ENCODE data around the gene C2orf78.
"Not testable (repeated sequence)": the region's sequence is repeated elsewhere in the genome, so short reads cannot be mapped to it uniquely, and the experiment has no call there.

Gene C2orf78

GRCh38 chr2:73783883-73784282, at the start of gene C2orf78:
C2orf78 (plus strand) TSS chr2:73784183; CDS start chr2:73784310, 127 bp downstream.
- not testable (repeated sequence) for DNase-seq

DNA sequence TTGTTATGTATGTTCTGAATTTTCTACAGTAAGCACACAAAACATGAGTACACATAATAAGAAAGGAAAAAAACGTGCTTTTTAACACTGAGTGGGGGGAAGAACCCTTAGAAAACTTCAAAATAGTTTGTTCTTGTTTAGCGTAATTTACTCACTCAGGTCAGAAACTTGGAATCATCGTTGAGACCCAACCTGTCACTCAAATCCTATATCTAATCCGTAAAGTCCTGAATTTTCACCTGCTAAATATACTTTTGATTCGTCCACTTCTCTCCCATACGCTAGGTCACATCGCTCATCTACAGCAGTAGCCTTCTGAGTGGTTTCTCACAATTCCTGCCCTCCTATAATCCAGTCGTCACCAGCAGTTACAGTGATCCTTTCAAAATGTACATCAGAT, 47.6 kb upstream of the C2orf78 start:
- no peak for DNase-seq

- peak; percentile 55 to 97 (median 91) for DNase-seq
Observed at GRCh38 chr2:73736855-73737779, 46.9 kb upstream of the C2orf78 start, which contains the start of gene TPRKB. TPRKB (minus strand) TSS chr2:73737345; CDS start chr2:73734569, 2,776 bp downstream.

DNA sequence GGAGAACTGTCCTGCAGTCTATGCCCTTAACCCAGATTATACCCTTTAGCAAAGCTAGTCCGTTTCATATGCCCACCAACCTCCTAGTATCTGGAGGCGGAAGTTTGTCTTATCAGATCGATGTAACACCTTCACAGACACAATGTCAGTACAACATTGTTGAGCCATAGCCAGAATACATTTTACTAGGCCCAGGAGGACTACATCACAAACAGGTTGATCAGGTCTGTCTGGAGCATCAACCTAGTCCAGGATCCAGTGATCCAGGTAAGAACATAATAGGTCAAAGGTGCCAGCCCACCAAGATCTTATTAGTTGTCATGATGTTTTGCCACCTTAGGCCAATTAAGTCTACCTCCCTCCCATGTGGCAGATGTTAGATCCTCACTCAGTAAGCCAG, 44.9 kb upstream of the C2orf78 start:
- DNase-seq = no peak

DNA sequence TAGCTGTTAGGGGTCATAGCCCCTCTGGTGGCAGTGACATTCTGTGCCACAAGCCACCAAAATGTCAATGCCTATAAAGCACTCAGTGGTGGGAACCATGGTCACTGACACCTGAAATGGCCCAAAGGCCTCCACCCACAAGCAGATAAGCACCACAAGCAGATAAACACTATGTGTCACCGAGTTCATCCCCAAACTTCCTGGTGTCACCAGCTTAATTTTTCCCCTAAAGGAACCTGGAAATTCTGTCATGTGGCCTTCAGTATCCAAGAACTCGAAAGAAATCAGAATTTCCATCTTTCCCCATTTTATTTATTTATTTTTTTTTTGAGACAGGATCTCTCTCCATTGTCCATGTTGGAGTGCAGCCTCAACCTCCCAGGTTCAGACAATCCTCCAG, 43.2 kb upstream of the C2orf78 start:
- DNase-seq = no peak

DNA sequence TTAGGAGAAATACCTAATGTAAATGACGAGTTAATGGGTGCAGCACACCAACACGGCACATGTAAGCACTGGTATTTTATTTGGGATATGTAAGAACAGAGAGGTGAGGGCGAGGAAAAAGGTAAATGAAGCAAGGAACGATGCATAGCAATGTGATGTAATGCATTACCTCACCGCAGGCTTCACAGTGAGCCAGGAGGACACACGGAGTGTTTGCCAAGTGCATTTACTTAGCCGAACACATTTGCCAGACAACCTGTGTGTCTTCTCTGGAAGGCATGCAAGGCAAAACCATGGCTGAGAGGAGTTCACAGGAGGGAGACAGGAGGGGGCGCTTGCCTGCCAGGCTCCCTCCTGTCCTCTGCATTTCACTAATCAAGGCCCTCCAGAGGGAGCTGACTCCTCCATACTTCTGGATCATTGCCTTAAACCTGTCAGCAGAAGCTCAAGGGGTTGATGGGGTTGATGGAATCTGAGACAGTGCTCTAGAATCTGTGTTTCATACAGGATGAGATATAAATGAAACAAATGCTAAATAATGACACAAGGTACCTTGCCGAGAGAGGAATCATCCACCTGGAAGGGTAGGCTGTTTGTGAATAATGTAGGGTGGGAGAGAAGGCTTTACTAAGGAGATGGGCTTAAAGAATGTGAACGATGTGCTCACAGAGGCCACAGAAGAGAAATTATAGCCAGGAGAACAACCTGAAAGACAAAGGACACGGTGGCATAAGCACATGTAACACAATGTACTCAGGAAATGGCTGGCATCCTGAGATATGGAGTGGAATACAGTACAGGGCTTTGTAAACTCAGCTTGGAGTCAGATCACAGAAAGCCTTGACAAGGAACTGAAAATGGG, 37.7 kb upstream of the C2orf78 start:
- no peak for DNase-seq

DNA sequence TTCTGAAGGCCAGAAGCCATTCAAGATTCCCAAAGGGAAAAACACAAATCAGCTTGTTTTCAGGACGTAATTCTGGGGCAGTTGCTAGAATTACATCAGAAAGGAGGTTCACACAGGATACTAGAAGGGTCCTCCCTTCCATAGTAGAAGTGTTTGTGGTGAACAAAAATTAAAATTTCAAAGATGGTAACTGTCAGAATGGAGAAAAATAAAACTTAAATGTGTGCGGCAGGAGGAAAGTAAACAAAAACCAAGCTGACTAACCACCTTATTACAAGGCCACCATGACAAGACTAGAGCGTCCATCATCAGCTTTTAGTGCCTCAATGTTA, 37.1 kb upstream of the C2orf78 start:
- no peak for DNase-seq

GRCh38 chr2:73749314-73749713, 34.7 kb upstream of the C2orf78 start:
- no peak for DNase-seq

GRCh38 chr2:73754332-73754731, 29.7 kb upstream of the C2orf78 start:
- DNase-seq = not testable (repeated sequence)

DNA sequence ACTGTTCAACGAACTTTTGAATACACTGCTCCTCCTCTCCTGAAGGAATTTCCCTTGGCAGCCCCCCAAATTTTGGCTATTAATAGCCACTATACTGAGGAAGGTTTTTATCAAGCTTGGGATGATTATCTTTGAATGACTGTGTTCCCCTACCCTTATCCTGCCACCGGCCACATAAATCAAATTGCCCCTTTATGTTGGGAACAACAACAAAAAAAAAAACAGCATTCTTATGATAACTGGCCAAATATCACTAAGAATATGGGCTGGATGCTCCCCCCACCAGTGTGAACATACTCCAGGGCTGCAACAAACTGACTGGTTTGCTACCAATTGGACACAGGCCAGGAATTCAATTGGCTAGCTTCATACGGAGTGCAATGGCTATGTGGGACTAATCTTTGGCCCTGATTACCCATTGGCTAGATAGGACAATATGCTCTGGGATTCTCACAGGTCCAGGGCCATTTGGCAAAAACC, 24.7 kb upstream of the C2orf78 start:
- DNase-seq = no peak

DNA sequence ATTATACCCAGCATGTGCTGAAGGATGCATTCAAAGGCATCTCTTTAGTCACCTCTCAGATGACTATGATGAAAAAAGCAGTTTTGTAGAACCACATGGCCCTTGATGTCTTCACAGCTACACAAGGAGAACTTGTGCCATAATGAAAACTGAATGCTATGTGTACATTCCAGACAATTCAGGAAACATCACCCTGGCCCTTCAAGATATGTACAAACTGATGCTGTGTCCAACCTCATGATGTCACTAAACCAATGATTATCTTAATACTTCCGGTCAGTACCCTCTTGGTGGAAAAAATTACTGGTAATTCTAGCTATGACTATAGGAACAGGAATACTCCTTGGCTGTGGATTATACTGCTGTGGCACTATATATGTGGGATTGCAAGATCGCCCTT, 24.1 kb upstream of the C2orf78 start:
- no peak for DNase-seq

GRCh38 chr2:73762571-73762970, 21.4 kb upstream of the C2orf78 start:
- DNase-seq = no peak

- no peak for DNase-seq
Observed at GRCh38 chr2:73764945-73765344, 19.0 kb upstream of the C2orf78 start.

- no peak for DNase-seq
Observed at GRCh38 chr2:73766349-73766748, 17.6 kb upstream of the C2orf78 start.

GRCh38 chr2:73766994-73767393, 17.0 kb upstream of the C2orf78 start:
- no peak for DNase-seq

- no peak for DNase-seq
Observed at GRCh38 chr2:73770725-73771124, 13.3 kb upstream of the C2orf78 start.

DNA sequence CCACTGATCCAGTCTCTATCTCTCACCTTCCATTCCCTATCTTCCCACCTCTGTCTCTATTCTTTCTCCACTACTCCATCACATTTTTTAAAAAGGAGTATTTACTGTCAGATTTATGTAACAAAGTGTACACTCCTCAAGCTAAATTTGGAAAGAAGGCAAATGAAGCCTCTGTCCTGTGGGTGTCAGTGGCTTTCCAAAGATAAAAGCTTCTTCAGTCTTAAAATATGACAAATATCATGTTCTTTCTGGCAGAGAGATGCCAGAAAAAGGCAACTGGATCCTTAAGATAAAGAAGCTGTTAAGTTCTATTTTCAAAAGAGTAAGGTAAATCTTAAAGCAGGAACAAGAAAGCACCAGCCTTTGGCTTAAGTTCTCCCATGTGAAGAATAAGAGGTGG, 11.2 kb upstream of the C2orf78 start:
- DNase-seq = no peak

GRCh38 chr2:73776381-73776780, 7.6 kb upstream of the C2orf78 start:
- no peak for DNase-seq

DNA sequence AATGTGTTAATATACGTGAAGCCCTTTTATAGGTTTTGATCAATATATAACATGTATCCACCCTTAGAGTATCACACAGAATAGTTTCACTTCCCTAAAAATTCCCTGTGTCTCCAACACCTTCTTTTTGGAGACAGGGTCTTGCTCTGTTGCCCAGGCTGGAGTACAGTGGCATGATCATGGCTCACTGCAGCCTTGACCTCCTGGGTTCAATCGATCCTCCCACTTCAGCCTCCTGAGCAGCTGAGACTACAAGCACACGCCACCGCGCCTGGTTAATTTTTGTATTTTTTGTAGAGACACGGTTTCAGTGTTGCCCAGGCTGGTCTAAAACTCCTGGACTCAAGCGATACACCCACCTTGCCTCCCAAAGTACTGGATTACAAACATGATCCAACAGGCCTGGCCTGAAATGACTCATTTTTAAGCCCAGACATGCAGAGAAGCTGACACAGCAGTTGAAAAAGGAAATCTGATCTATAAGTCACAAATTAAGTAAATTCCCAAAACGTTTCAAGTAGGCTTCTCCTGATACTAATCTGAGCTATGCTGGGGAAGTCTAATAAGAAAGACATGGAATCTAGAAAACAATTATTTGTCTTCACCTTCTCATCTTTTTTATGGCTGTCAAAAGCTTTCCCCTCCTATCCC, 7.0 kb upstream of the C2orf78 start:
- no peak for DNase-seq

- DNase-seq = not testable (repeated sequence)
Observed at GRCh38 chr2:73778867-73779466, 5.0 kb upstream of the C2orf78 start.
